NCI-H1694 (cell line): Measurements from ENCODE around the gene FAM240A.

ENCODE experiments used
- DNase-seq: peaks from one replicate; lab custom pipeline; 2025; lab: John Stamatoyannopoulos, UW

The FAM240A gene

GRCh38 chr3:46662771-46663551 is 50.6 kb downstream of the FAM240A start:
- DNase-seq = no peak

- no peak for DNase-seq
Observed at GRCh38 chr3:46663591-46664135, 51.3 kb downstream of the FAM240A start.

DNA sequence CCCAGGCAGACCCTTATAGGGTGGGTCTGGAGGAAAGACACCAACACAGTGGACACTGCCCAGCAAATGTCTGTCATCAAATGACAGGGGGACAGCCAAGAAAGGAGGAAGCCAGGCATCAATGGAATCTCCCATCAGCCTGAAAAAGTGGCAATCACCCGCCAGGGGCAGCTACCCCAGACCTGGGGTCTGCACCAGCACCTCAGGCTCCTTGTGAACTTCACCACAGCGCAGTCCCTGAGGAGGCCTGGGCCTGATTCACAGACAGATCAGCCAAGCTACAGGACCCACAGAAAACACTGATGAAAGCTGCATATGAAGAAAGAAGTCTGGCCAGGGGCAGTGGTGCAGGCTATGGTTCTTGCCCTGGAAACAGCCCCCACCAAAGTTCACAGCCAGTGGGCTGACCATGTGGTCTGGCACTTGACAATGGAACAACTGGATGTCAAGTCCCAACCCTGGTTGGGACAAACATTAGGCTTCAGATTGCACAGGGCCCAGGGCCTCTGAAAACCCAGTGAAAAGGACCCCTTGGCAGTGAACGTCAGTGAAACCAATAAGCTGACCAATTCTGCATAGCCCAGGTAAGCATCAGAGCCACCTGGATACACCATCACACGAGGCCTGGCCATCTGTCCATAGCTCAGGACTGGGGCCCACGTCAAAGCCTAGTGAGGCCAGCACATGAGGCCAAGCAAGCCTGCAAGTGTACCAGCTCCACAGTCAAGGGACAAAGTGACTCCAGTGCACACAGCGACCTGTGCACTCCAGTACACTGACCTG is 52.1 kb downstream of the FAM240A start:
- DNase-seq = no peak

DNA sequence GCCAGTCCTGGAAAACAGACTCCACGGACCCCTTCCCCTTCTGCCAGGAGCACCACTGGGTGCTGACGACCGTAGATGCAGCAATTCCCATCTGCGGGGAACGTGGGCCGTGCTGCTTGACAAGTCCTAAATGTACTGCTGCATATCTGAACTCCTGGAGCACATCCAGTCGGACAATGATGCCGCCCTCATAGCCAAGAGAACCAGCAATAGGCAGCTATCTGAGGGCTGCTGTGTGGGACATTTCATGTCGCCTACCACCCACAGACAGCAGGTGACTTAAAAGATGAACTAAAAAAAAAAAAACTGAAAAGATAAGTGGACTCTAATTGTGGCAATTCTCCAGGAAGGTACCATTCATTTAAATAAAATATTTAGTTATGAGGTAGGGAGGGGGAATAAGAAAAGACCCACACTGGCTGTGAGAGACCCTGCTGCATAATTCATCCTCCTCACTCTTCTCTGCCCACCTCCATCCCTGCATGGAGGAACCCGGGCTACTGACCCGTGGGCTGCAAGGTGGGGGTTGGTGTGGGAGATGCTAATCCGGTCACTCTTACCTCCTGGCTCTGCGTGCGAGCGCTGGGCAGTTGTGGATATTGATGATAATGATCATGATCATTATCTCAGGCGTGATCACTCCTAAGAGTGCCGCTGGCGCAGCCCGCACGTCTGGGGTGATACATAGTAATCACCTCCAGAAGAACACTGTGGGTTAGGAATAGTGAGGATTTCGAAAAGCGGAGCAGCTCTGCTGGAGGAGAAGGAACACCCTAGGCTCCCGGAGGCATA is 52.8 kb downstream of the FAM240A start:
- no peak for DNase-seq

GRCh38 chr3:46665763-46666452 is 53.6 kb downstream of the FAM240A start:
- DNase-seq = no peak

DNA sequence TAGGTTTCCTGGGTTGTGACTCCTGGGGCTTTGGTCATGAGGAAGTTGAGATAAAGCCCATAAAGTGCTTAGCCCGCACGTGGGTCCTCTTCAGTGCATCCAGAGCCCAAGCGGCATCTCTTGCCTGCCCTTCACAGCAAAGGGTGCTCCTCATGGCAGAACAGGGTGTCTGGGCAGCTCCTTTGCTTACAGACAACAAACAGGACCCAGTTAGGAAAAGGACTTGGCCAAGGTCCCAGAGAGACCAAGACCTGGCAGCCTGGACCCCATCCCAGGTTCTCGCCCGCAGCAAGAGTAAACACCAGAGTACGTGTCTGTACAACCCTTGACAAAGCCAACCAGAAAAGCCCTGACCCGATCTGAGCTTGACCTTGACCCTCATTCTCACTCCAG is 54.1 kb downstream of the FAM240A start:
- DNase-seq = no peak

- no peak for DNase-seq
Observed at GRCh38 chr3:46667061-46667621, 54.8 kb downstream of the FAM240A start.

GRCh38 chr3:46667657-46668056 is 55.3 kb downstream of the FAM240A start:
- no peak for DNase-seq

- no peak for DNase-seq
Observed at GRCh38 chr3:46668116-46668515, 55.8 kb downstream of the FAM240A start.

- no peak for DNase-seq
Observed at GRCh38 chr3:46668591-46668990, 56.3 kb downstream of the FAM240A start.

DNA sequence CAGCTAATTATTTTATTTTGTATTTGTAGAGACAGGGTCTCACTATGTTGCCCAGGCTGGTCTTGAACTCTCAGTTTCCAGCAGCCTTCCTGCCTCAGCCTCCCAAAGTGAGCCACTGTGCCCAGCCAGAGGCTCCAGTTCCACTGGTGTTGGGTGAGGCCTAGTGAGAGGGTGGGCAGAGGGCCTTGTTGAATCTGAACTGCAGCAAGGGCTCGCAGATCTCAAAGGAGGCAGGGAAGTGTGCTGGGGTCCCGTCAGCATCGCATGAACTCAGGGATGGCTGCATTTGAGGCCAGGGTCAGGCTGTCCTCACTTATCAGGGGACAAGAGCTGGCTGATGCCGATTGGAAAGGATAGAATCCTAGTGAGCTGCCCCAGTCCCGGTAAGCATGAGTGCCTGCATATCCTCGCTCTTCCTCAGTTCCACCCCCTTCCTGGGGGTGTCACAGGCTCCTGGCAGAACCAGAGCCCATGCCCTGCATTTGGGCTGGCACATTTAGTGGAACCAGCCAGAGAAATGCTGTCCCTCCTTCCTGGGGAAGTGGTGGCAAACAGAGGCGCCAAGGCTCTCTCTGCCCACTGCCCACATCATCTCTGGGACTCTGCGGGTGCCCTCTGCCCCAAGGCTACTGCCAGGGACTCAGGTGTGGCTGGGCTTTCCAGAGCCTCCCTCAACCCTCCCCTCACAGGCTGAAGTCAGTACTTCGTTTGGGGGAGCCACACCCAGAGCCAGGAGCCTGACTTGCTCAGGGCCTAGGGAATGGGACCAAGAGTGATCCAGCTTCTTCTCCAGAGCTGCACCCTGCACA is 57.1 kb downstream of the FAM240A start:
- DNase-seq = no peak

DNA sequence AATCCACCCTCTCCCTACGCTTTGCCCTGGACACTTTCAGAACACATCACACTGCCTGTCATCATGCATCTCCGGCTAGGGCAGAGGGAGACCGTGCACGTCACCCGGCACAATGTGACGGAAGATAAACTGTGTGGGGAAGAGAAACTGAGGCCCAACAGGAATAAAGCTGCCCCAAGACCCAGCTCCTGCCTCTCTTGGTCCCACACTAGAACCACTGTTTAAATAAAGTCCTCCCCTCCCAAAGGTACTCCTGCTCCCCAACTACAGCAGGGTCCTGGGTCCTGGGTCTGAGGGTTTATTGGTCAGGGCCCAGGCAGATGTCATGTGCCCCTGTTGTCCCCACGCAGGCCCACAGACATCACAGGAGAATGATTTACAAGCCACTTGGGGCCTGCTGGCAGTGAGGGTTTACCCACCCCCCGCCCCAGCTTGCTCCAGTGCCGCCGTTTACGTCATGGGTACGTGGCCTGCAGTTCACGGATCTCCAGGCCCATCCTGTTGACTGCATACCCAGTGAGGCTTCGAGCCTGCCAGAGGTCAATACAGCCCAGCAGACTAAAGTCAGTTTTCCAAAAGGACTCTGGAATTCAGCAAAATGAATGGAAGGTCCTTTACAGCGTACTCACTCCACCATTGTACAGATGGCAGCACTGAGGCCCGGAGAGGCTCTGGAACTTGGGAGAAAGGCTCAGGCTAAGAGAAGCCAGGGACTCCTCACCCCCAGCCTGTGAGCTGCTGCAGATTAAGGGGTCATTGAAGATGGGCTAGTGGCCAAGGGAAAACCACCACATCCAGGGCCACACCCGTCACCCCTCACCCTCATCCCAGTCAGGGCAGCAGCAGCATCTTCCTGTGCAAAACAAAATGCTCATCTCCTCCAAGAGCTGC is 57.9 kb downstream of the FAM240A start:
- DNase-seq = no peak

- no peak for DNase-seq
Observed at GRCh38 chr3:46670891-46671427, 58.6 kb downstream of the FAM240A start.

GRCh38 chr3:46671541-46672348 is 59.4 kb downstream of the FAM240A start:
- no peak for DNase-seq

- no peak for DNase-seq
Observed at GRCh38 chr3:46672349-46672695, 60.0 kb downstream of the FAM240A start.

GRCh38 chr3:46673151-46674030 is 61.1 kb downstream of the FAM240A start:
- DNase-seq = no peak
